GM12878 (cell line): ENCODE measurements around the gene GID4. TPM values are rescaled to one million over a fixed set of nuclear protein-coding genes. Genes with fewer than 3 reads are reported as not detected.

Source experiments
- ATAC-seq: fragments of 200-7000 bp; cut with Tn5 transposase; 3 replicates; pipeline ENCODE4 v1.9.1; 2020; ENCODE audit warnings: mild to moderate bottlenecking, moderate library complexity
- BruUV-seq: library from RNA; stranded (reverse); fragments of 400-500 nt; replicated peaks from 2 replicates; lab custom pipeline; 2021; lab: Mats Ljungman, UMichigan
- CTCF ChIA-PET: fragments of 300-600 bp; sonication (Branson Sonifier 250); formaldehyde crosslinking; extraction: SDS; loops from one replicate; lab custom pipeline; 2021; ENCODE audit warnings: inconsistent platforms; lab: Yijun Ruan, JAX
- POLR2A ChIA-PET: fragments of 350-600 bp; formaldehyde crosslinking; extraction: SDS; loops from one replicate; lab custom pipeline; 2021; ENCODE audit warnings: inconsistent platforms; lab: Charles Lee
- RAD21 ChIA-PET: fragments of 300-600 bp; sonication (Branson Sonifier 250); formaldehyde crosslinking; loops from one replicate; lab custom pipeline; 2023; ENCODE audit warnings: antibody characterized with exemption; ENCODE audit not compliant: unreplicated experiment; lab: Charles Lee
- SMC1A ChIA-PET: fragments of 300-600 bp; sonication (Branson Sonifier 250); formaldehyde crosslinking; loops from one replicate; lab custom pipeline; 2023; ENCODE audit not compliant: unreplicated experiment, uncharacterized antibody; lab: Charles Lee
- DNase-seq: peaks from one replicate; pipeline ENCODE4 v3.0.0-alpha.2; 2011; ENCODE audit warnings: low read depth, low spot score
- FAIRE-seq: peaks from 3 replicates; lab custom pipeline; 2011; peaks lifted over from hg19 to GRCh38; lab: Jason Lieb, UNC
- H2AFZ ChIP-seq: 2 replicates; pipeline ENCODE4 v1.6.0; 2011; ENCODE audit warnings: low read depth, low read length, control low read depth; ENCODE audit not compliant: control insufficient read depth
- H3K27ac ChIP-seq: 2 replicates; pipeline ENCODE4 v1.5.1; 2011; ENCODE audit warnings: control low read depth; ENCODE audit not compliant: control insufficient read depth, insufficient read depth
- H3K27me3 ChIP-seq, 2 experiments: replicated peaks in 1 of 2; 2 replicates each; pipeline versions ENCODE4 v1.6.0 to v1.6.1; 2011; ENCODE audit warnings: low read length in 1 of 2; ENCODE audit not compliant: control insufficient read depth in 2 of 2, insufficient read depth in 2 of 2
- H3K36me3 ChIP-seq, 2 experiments: 2 replicates each; pipeline ENCODE4 v1.5.1; 2011; ENCODE audit warnings: low read length in 1 of 2; ENCODE audit not compliant: control insufficient read depth in 2 of 2, insufficient read depth in 2 of 2
- H3K4me1 ChIP-seq: 2 replicates; pipeline ENCODE4 v1.6.1; 2011; ENCODE audit warnings: mild to moderate bottlenecking, low read length, moderate library complexity, mixed read lengths; ENCODE audit not compliant: control insufficient read depth, insufficient read depth
- H3K4me2 ChIP-seq: 2 replicates; pipeline ENCODE4 v1.6.0; 2011; ENCODE audit warnings: control low read depth; ENCODE audit not compliant: control insufficient read depth, insufficient read depth
- H3K4me3 ChIP-seq: fragments of 200-600 bp; sonication (generic); 2 replicates; pipeline ENCODE4 v1.5.1; 2016
- H3K79me2 ChIP-seq: 2 replicates; pipeline ENCODE4 v1.6.0; 2011; ENCODE audit warnings: low read length; ENCODE audit not compliant: control insufficient read depth, insufficient read depth
- H3K9ac ChIP-seq: 2 replicates; pipeline ENCODE4 v1.8.0; 2011; ENCODE audit warnings: low read length, control low read depth, mixed read lengths; ENCODE audit not compliant: control insufficient read depth, insufficient read depth
- H3K9me3 ChIP-seq: replicated peaks from 3 replicates; pipeline ENCODE4 v1.5.1; 2011; ENCODE audit warnings: mild to moderate bottlenecking, low read length; ENCODE audit not compliant: control insufficient read depth, insufficient read depth
- H4K20me1 ChIP-seq: 2 replicates; pipeline ENCODE4 v1.6.0; 2011; ENCODE audit not compliant: control insufficient read depth, insufficient read depth
- EGR1 ChIP-seq, 2 experiments: IDR thresholded peaks; 1 replicate in 1 of 2; 2 replicates in 1 of 2; pipeline ENCODE4 v1.6.1; 2011 to 2012; ENCODE audit warnings: low read depth in 2 of 2, low read length in 2 of 2, borderline replicate concordance in 1 of 2, mild to moderate bottlenecking in 1 of 2, moderate library complexity in 1 of 2
- ETV6 ChIP-seq, 2 experiments: fragments of 450-650 bp in 1 of 2; IDR thresholded peaks in 1 of 2; conservative IDR thresholded peaks in 1 of 2; 2 replicates each; pipeline ENCODE4 v1.6.1; 2014; ENCODE audit warnings: antibody characterized with exemption in 1 of 2, borderline replicate concordance in 1 of 2, low read depth in 1 of 2, mild to moderate bottlenecking in 1 of 2, moderate library complexity in 1 of 2
- GABPA ChIP-seq: IDR thresholded peaks from 2 replicates; pipeline ENCODE4 v1.6.1; 2014; ENCODE audit warnings: antibody characterized with exemption, low read depth, mild to moderate bottlenecking, inconsistent platforms
- MEF2A ChIP-seq: IDR thresholded peaks from 2 replicates; pipeline ENCODE4 v1.6.1; 2011; ENCODE audit warnings: low read depth, mild to moderate bottlenecking, low read length, moderate library complexity; ENCODE audit not compliant: insufficient read depth
- MTA3 ChIP-seq: IDR thresholded peaks from 2 replicates; pipeline ENCODE4 v1.6.1; 2012; ENCODE audit warnings: low read length, inconsistent platforms, borderline replicate concordance
- NFYB ChIP-seq: IDR thresholded peaks from 2 replicates; pipeline ENCODE4 v1.6.1; 2011; ENCODE audit warnings: low read depth, mild to moderate bottlenecking, low read length, improper control_type of control experiment, moderate library complexity; ENCODE audit not compliant: insufficient read depth
- NR2C1 ChIP-seq: fragments of 450-650 bp; IDR thresholded peaks from 2 replicates; pipeline ENCODE4 v1.6.1; 2017; ENCODE audit warnings: antibody characterized with exemption, mild to moderate bottlenecking, moderate library complexity
- TARDBP ChIP-seq: IDR thresholded peaks from 2 replicates; pipeline ENCODE4 v1.6.1; 2016; ENCODE audit warnings: borderline replicate concordance
- USF1 ChIP-seq: IDR thresholded peaks from 2 replicates; pipeline ENCODE4 v1.6.1; 2011; ENCODE audit warnings: borderline replicate concordance, low read depth, mild to moderate bottlenecking, moderate library complexity, mixed read lengths, low read length; ENCODE audit not compliant: insufficient read depth; ENCODE audit errors: extremely low read length
- ZBTB33 ChIP-seq: fragments of 450-650 bp; IDR thresholded peaks from 2 replicates; pipeline ENCODE4 v1.6.1; 2017; ENCODE audit warnings: mild to moderate bottlenecking
- ZBTB40 ChIP-seq: fragments of 450-650 bp; IDR thresholded peaks from 2 replicates; pipeline ENCODE4 v1.6.1; 2016; ENCODE audit warnings: mild to moderate bottlenecking, moderate library complexity, borderline replicate concordance
- ZNF384 ChIP-seq: IDR thresholded peaks from 2 replicates; pipeline ENCODE4 v1.6.1; 2012; ENCODE audit warnings: low read depth, mild to moderate bottlenecking, low read length, improper control_type of control experiment, borderline replicate concordance
- WGBS: methylation state at CpG from one replicate; pipeline ENCODE4 v1.1.6; 2016; ENCODE audit warnings: low lambda C conversion rate; ENCODE audit not compliant: insufficient replicate concordance, insufficient coverage; ENCODE audit errors: missing lambda C conversion rate; 5-methylcytosine and 5-hydroxymethylcytosine counted together
- in situ Hi-C: fragments of 300-500 bp; cut with MboI; formaldehyde crosslinking; loops from 9 replicates; pipeline ENCODE4 v1.14.3; 2018; ENCODE audit warnings: mixed read lengths
- intact Hi-C: fragments of 100-400 bp; cut with micrococcal nuclease; formaldehyde crosslinking; loops from one replicate; pipeline ENCODE4 v1.14.2; 2022; ENCODE audit not compliant: unreplicated experiment
- polyA plus RNA-seq, 11 experiments: library from polyadenylated mRNA; depleted of rRNA in 4 of 11; unstranded in 6 of 11; stranded (reverse) in 5 of 11; fragments of >200 nt; fragmentation: Nextera tagmentation in 4 of 11; fragmentation: Illumina TruSeq in 1 of 11; extraction: Ambion mirVana in 4 of 11; extraction: Trizol in 1 of 11; gene quantifications; 1 replicate in 1 of 11; 2 replicates in 10 of 11; pipeline versions ENCODE4 v1.2.1 to v1.2.3, GENCODE V29; 2011 to 2016; ENCODE audit warnings: inconsistent platforms in 2 of 11, missing spikeins in 2 of 11, low read depth in 1 of 11
- total RNA-seq, 4 experiments: library from RNA; depleted of rRNA in 3 of 4; stranded (reverse); fragments of >200 nt in 3 of 4; fragmentation: Illumina TruSeq in 1 of 4; extraction: Trizol in 1 of 4; gene quantifications; 2 replicates each; pipeline versions ENCODE4 v1.2.1 to v1.2.3, GENCODE V29; 2013 to 2021

Gene GID4
- total and polyA plus RNA-seq, 10 of the 15 experiments (the other 5 are each of a cell fraction or from before 2014, with no cell fraction given), result 0.93 to 7.3 (median 3.6) TPM

- TF ChIP-seq ZBTB33 (no peak), EGR1 (IDR thresholded peaks at IDR 0.05; ENCODE audit: borderline replicate concordance in 1 of 2, low read depth in 2 of 2, low read length in 2 of 2) (no peak), TARDBP (no peak), GABPA (no peak), NR2C1 (no peak)
Observed at GRCh38 chr17:18020971-18021370, 18.2 kb upstream of the GID4 start (continued).

GRCh38 chr17:18021372-18021771 lies 17.8 kb upstream of the GID4 start:
- Histone ChIP-seq H3K9ac (no peak overlapping the region), H3K36me3 (peaks cover 7 to 12% of the 10 kb centered on the region in 2 experiments; a peak in 3 of 4 replicates), H3K4me3 (no peak overlapping the region), H3K79me2 (no peaks in the 10 kb centered on the region), H2AFZ (no peak overlapping the region), H3K27me3 (no peaks in the 10 kb centered on the region), H3K4me2 (no peak overlapping the region), H4K20me1 (0 out of 2 replicates have a peak, but pooled peaks cover 5% of the 10 kb centered on the region), H3K9me3 (no peaks in the 10 kb centered on the region), H3K4me1 (peaks cover 14% of the 10 kb centered on the region), H3K27ac (no peak overlapping the region)
- no peak for ATAC-seq
- BruUV-seq, result no TSS peak
- CTCF ChIA-PET, result no interaction called here
- intact Hi-C loops, result no loop called here
- RAD21 ChIA-PET, result no interaction called here
- SMC1A ChIA-PET, result no interaction called here
- no peak for TF ChIP-seq MTA3
- no peak for TF ChIP-seq ETV6 (conservative IDR thresholded peaks at IDR 0.05 in 1 of 2, IDR thresholded peaks at IDR 0.05 in 1 of 2; ENCODE audit: borderline replicate concordance in 1 of 2, low read depth in 1 of 2)
- TF ChIP-seq NFYB, result 0 out of 2 replicates have a peak, but pooled peaks have one; percentile 36
- no peak for TF ChIP-seq MEF2A
- TF ChIP-seq USF1, result no peak
- TF ChIP-seq ZNF384, result no peak
- no peak for TF ChIP-seq ZBTB40
- in situ Hi-C loops, result no loop called here
- POLR2A ChIA-PET, result no interaction called here
- no peak for DNase-seq
- no peak for FAIRE-seq
- WGBS, result 98% methylated on average over 5 of the region's 5 CpGs
